Endothelial cell of umbilical vein (primary cell): ENCODE measurements around the gene SRP68.

Source experiments
- EZH2 ChIP-seq: IDR thresholded peaks from 2 replicates; pipeline ENCODE4 v1.6.1; 2012; ENCODE audit warnings: borderline replicate concordance, low read depth, mild to moderate bottlenecking, moderate library complexity, low read length, inconsistent platforms; ENCODE audit not compliant: severe bottlenecking
- GATA2 ChIP-seq: IDR thresholded peaks from 2 replicates; pipeline ENCODE4 v1.7.0; 2011; ENCODE audit warnings: low read depth, mild to moderate bottlenecking, moderate library complexity, mixed read lengths, low read length; ENCODE audit not compliant: insufficient read length, insufficient read depth

GRCh38 chr17:75991396-75991795, 80.9 kb downstream of the SRP68 start:
- TF ChIP-seq GATA2 (no peak), EZH2 (no peak)
